ENCODE measurements around the gene TXN. TPM values are rescaled to one million over a fixed set of nuclear protein-coding genes. Genes with fewer than 3 reads are reported as not detected.
"Not testable (repeated sequence)": the region's sequence is repeated elsewhere in the genome, so short reads cannot be mapped to it uniquely, and the experiment has no call there.

The TXN gene
- total RNA-seq, 1 donor from 2014 or later = 66.8 TPM

- no peak overlapping the region for H3K9ac ChIP-seq (ENCODE audit: low read depth in 1 of 3, low read length in 3 of 3)
- no peaks in the 10 kb centered on the region for H3K27me3 ChIP-seq (ENCODE audit: control insufficient read depth in 3 of 3, insufficient read depth in 3 of 3, low read length in 3 of 3)
- no peaks in the 10 kb centered on the region for H3K4me1 ChIP-seq (ENCODE audit: control insufficient read depth in 3 of 3, insufficient read depth in 3 of 3, low read length in 3 of 3)
- no peak overlapping the region for H3K4me3 ChIP-seq (ENCODE audit: low read length in 3 of 3)
- H3K27ac ChIP-seq (ENCODE audit: low read depth, low read length) = no peak overlapping the region
- H3K9me3 ChIP-seq (ENCODE audit: control insufficient read depth in 3 of 3, low read length in 3 of 3) = no peaks in the 10 kb centered on the region
- H3K36me3 ChIP-seq (ENCODE audit: control insufficient read depth in 3 of 3, insufficient read depth in 3 of 3, low read length in 3 of 3) = no peaks in the 10 kb centered on the region
Observed at GRCh38 chr9:110214586-110215355, 41.5 kb downstream of the TXN start.

DNA sequence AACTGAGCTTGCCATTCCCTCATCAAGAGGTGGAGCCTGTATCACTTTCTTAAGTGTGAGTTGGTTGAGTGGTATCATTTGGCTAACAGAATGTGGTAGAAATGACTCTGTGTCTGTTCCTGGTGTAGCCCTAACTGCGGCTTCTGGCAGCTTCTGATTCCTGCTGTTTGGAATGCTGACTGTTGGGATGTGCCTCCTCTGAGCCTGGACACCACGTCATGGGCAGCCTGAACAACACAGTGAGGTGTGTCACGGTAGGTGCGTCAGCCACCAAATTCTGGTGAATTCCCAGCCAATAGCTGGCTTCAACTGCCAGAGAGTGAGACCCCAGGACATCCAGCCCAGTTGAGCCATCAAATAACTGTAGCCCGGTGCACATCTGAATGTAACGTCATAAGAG lies 42.2 kb downstream of the TXN start:
- H3K27ac ChIP-seq (ENCODE audit: low read depth, low read length) = no peak overlapping the region
- no peak overlapping the region for H3K4me3 ChIP-seq (ENCODE audit: low read length in 3 of 3)
- no peaks in the 10 kb centered on the region for H3K27me3 ChIP-seq (ENCODE audit: control insufficient read depth in 3 of 3, insufficient read depth in 3 of 3, low read length in 3 of 3)
- no peaks in the 10 kb centered on the region for H3K4me1 ChIP-seq (ENCODE audit: control insufficient read depth in 3 of 3, insufficient read depth in 3 of 3, low read length in 3 of 3)
- no peaks in the 10 kb centered on the region for H3K36me3 ChIP-seq (ENCODE audit: control insufficient read depth in 3 of 3, insufficient read depth in 3 of 3, low read length in 3 of 3)
- H3K9me3 ChIP-seq (ENCODE audit: control insufficient read depth in 3 of 3, low read length in 3 of 3) = no peaks in the 10 kb centered on the region
- no peak overlapping the region for H3K9ac ChIP-seq (ENCODE audit: low read depth in 1 of 3, low read length in 3 of 3)

DNA sequence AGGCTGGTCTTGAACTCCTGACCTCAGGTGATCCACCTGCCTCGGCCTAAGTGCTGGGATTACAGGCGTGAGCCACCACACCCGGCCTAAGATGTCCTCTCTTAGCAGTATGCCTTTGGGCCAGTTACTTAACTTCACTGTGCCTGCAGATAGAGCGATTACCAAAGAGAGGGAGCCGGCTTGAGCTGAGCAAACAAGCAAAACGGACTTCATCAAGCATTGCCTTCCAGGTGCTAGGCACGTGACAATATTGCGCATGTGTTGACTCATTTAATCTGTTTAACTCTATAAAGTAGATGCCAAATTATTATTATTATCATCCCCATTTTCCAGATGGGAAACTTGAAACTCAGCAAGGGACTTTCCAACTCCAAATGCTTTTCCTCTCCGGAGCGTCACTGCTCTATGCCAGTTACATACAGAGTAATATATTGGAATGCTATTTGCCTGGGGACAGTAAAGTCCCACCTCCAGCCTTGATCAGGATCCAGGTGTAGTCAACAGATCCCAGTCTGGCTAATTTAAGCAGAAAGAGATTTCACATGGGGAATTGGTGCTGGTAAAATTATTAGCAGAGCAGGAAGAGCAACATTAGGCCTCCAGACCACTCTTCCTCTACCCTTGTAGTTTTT lies 42.8 kb downstream of the TXN start:
- Histone ChIP-seq H3K9ac (ENCODE audit: low read depth in 1 of 3, low read length in 3 of 3) (no peak overlapping the region), H3K27ac (ENCODE audit: low read depth, low read length) (no peak overlapping the region), H3K4me3 (ENCODE audit: low read length in 3 of 3) (no peak overlapping the region), H3K9me3 (ENCODE audit: control insufficient read depth in 3 of 3, low read length in 3 of 3) (no peaks in the 10 kb centered on the region), H3K4me1 (ENCODE audit: control insufficient read depth in 3 of 3, insufficient read depth in 3 of 3, low read length in 3 of 3) (no peaks in the 10 kb centered on the region), H3K36me3 (ENCODE audit: control insufficient read depth in 3 of 3, insufficient read depth in 3 of 3, low read length in 3 of 3) (no peaks in the 10 kb centered on the region), H3K27me3 (ENCODE audit: control insufficient read depth in 3 of 3, insufficient read depth in 3 of 3, low read length in 3 of 3) (no peaks in the 10 kb centered on the region)

- Histone ChIP-seq H3K9ac (ENCODE audit: low read depth in 1 of 3, low read length in 3 of 3) (no peak within 1 kb of the TSS), H3K36me3 (ENCODE audit: control insufficient read depth in 3 of 3, insufficient read depth in 3 of 3, low read length in 3 of 3) (no peaks in the 10 kb centered on the region), H3K27me3 (ENCODE audit: control insufficient read depth in 3 of 3, insufficient read depth in 3 of 3, low read length in 3 of 3) (peaks cover 4 to 6% (median 5%) of the 10 kb centered on the region in 3 donors), H3K4me1 (ENCODE audit: control insufficient read depth in 3 of 3, insufficient read depth in 3 of 3, low read length in 3 of 3) (no peaks in the 10 kb centered on the region), H3K27ac (ENCODE audit: low read depth, low read length) (no peak within 1 kb of the TSS), H3K9me3 (ENCODE audit: control insufficient read depth in 3 of 3, low read length in 3 of 3) (no peaks in the 10 kb centered on the region), H3K4me3 (ENCODE audit: low read length in 3 of 3) (no peak within 1 kb of the TSS)
Observed at GRCh38 chr9:110208031-110208430, 48.3 kb downstream of the TXN start, which contains the start of gene C9orf152. C9orf152 (minus strand) TSS chr9:110208159; CDS start chr9:110207579, 580 bp downstream.

DNA sequence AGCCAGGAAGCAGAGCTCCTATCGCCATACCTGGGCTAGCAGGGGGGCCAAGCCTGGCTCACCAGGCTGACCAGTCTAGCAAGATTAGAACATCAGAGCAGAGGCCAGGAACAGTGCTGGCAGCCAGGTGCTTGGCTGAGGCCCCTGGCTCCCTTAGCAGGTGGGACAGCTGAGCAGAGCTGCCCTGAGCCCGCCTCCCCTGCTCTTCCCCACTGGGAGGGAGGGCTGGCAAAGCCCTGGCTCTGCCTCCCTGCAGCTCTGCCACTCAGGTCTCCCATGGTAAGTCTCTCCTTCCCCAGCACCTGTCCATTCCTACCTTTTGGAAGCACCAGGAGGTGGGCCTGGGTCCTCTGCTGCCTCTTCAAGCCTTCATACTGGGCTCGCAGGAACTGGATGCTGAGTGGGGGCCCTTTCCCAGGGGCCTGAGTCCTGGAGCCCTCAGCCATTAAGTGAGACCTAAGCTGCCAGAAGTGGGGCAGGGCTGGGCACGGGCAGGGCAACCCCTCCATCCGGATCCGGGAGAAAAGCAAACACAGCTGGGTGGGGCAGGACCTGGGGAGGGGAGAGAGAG lies 49.2 kb downstream of the TXN start:
- Histone ChIP-seq H3K27me3 (ENCODE audit: control insufficient read depth in 3 of 3, insufficient read depth in 3 of 3, low read length in 3 of 3) (peaks cover 4 to 6% (median 5%) of the 10 kb centered on the region in 3 donors), H3K27ac (ENCODE audit: low read depth, low read length) (no peak overlapping the region), H3K4me3 (ENCODE audit: low read length in 3 of 3) (no peak overlapping the region), H3K4me1 (ENCODE audit: control insufficient read depth in 3 of 3, insufficient read depth in 3 of 3, low read length in 3 of 3) (no peaks in the 10 kb centered on the region), H3K9me3 (ENCODE audit: control insufficient read depth in 3 of 3, low read length in 3 of 3) (no peaks in the 10 kb centered on the region), H3K9ac (ENCODE audit: low read depth in 1 of 3, low read length in 3 of 3) (no peak overlapping the region), H3K36me3 (ENCODE audit: control insufficient read depth in 3 of 3, insufficient read depth in 3 of 3, low read length in 3 of 3) (no peaks in the 10 kb centered on the region)

GRCh38 chr9:110206389-110206788 lies 49.9 kb downstream of the TXN start:
- H3K9me3 ChIP-seq (ENCODE audit: control insufficient read depth in 3 of 3, low read length in 3 of 3) = no peaks in the 10 kb centered on the region
- H3K36me3 ChIP-seq (ENCODE audit: control insufficient read depth in 3 of 3, insufficient read depth in 3 of 3, low read length in 3 of 3) = no peaks in the 10 kb centered on the region
- no peak overlapping the region for H3K27ac ChIP-seq (ENCODE audit: low read depth, low read length)
- H3K27me3 ChIP-seq (ENCODE audit: control insufficient read depth in 3 of 3, insufficient read depth in 3 of 3, low read length in 3 of 3) = peaks cover 4 to 6% (median 5%) of the 10 kb centered on the region in 3 donors
- no peak overlapping the region for H3K9ac ChIP-seq (ENCODE audit: low read depth in 1 of 3, low read length in 3 of 3)
- no peak overlapping the region for H3K4me3 ChIP-seq (ENCODE audit: low read length in 3 of 3)
- no peaks in the 10 kb centered on the region for H3K4me1 ChIP-seq (ENCODE audit: control insufficient read depth in 3 of 3, insufficient read depth in 3 of 3, low read length in 3 of 3)

GRCh38 chr9:110205612-110206011 lies 50.7 kb downstream of the TXN start:
- H3K4me1 ChIP-seq (ENCODE audit: control insufficient read depth in 3 of 3, insufficient read depth in 3 of 3, low read length in 3 of 3); H3K9ac ChIP-seq (ENCODE audit: low read depth in 1 of 3, low read length in 3 of 3); H3K36me3 ChIP-seq (ENCODE audit: control insufficient read depth in 3 of 3, insufficient read depth in 3 of 3, low read length in 3 of 3); H3K27me3 ChIP-seq (ENCODE audit: control insufficient read depth in 3 of 3, insufficient read depth in 3 of 3, low read length in 3 of 3); H3K4me3 ChIP-seq (ENCODE audit: low read length in 3 of 3); H3K27ac ChIP-seq (ENCODE audit: low read depth, low read length); H3K9me3 ChIP-seq (ENCODE audit: control insufficient read depth in 3 of 3, low read length in 3 of 3): not testable (repeated sequence)

GRCh38 chr9:110202232-110202631 lies 54.1 kb downstream of the TXN start:
- no peaks in the 10 kb centered on the region for H3K4me1 ChIP-seq (ENCODE audit: control insufficient read depth in 3 of 3, insufficient read depth in 3 of 3, low read length in 3 of 3)
- no peaks in the 10 kb centered on the region for H3K36me3 ChIP-seq (ENCODE audit: control insufficient read depth in 3 of 3, insufficient read depth in 3 of 3, low read length in 3 of 3)
- no peaks in the 10 kb centered on the region for H3K9me3 ChIP-seq (ENCODE audit: control insufficient read depth in 3 of 3, low read length in 3 of 3)
- peaks cover 0 to 6% (median 5%) of the 10 kb centered on the region in 3 donors for H3K27me3 ChIP-seq (ENCODE audit: control insufficient read depth in 3 of 3, insufficient read depth in 3 of 3, low read length in 3 of 3)
- no peak overlapping the region for H3K9ac ChIP-seq (ENCODE audit: low read depth in 1 of 3, low read length in 3 of 3)
- no peak overlapping the region for H3K4me3 ChIP-seq (ENCODE audit: low read length in 3 of 3)
- H3K27ac ChIP-seq (ENCODE audit: low read depth, low read length) = no peak overlapping the region

DNA sequence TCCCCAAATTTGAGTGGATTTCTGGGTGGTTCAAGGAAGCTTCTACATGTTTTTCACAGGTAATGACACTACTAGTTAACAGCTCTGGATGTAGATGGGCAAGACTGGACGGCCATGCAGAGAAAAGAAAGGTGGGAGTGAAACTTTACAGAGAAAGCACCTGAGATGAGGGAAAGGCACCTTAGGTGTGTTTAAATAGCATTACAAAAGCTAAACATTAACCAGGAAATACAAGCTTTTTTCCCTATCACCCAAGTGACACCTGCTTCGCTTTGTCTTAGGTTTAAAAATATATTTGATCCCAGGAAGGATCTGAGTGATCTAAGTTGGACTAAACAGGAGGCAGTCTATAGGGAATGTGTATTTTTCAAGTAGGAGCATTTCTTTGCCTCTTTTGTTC lies 56.7 kb downstream of the TXN start:
- H3K4me3 ChIP-seq (ENCODE audit: low read length in 3 of 3) = no peak overlapping the region
- H3K36me3 ChIP-seq (ENCODE audit: control insufficient read depth in 3 of 3, insufficient read depth in 3 of 3, low read length in 3 of 3) = no peaks in the 10 kb centered on the region
- no peaks in the 10 kb centered on the region for H3K4me1 ChIP-seq (ENCODE audit: control insufficient read depth in 3 of 3, insufficient read depth in 3 of 3, low read length in 3 of 3)
- no peak overlapping the region for H3K9ac ChIP-seq (ENCODE audit: low read depth in 1 of 3, low read length in 3 of 3)
- H3K9me3 ChIP-seq (ENCODE audit: control insufficient read depth in 3 of 3, low read length in 3 of 3) = no peaks in the 10 kb centered on the region
- no peak overlapping the region for H3K27ac ChIP-seq (ENCODE audit: low read depth, low read length)
- H3K27me3 ChIP-seq (ENCODE audit: control insufficient read depth in 3 of 3, insufficient read depth in 3 of 3, low read length in 3 of 3) = peaks cover 0 to 3% (median 0%) of the 10 kb centered on the region in 3 donors

DNA sequence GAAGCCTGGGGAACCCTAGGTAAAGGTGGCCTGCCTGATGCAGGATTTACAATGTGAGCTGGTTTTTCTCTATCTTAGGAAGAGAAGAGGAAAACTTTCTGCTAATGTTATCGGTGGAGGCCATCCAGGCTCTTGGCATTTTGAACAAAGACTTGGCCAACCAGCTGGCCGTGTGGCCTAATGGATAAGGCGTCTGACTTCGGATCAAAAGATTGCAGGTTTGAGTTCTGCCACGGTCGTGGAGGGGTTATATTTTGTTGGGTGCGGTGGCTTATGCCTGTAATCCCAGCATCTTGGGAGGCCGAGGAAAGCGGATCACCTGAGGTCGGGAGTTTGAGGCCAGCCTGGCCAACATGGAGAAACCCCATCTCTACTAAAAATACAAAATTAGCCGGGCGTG lies 58.0 kb downstream of the TXN start:
- Histone ChIP-seq H3K9ac (ENCODE audit: low read depth in 1 of 3, low read length in 3 of 3) (no peak overlapping the region), H3K27ac (ENCODE audit: low read depth, low read length) (no peak overlapping the region), H3K4me3 (ENCODE audit: low read length in 3 of 3) (no peak overlapping the region), H3K27me3 (ENCODE audit: control insufficient read depth in 3 of 3, insufficient read depth in 3 of 3, low read length in 3 of 3) (no peaks in the 10 kb centered on the region), H3K36me3 (ENCODE audit: control insufficient read depth in 3 of 3, insufficient read depth in 3 of 3, low read length in 3 of 3) (no peaks in the 10 kb centered on the region), H3K9me3 (ENCODE audit: control insufficient read depth in 3 of 3, low read length in 3 of 3) (no peaks in the 10 kb centered on the region), H3K4me1 (ENCODE audit: control insufficient read depth in 3 of 3, insufficient read depth in 3 of 3, low read length in 3 of 3) (no peaks in the 10 kb centered on the region)
